CD4-positive, alpha-beta T cell (primary cell): ENCODE data around the gene ACTA1. TPM values are rescaled to one million over a fixed set of nuclear protein-coding genes. Genes with fewer than 3 reads are reported as not detected.
A peak's percentile ranks its signal among the peaks of the same experiment; 100 is the strongest.

ENCODE experiments used
- ATAC-seq: fragments of 200-7000 bp; cut with Tn5 transposase; one replicate; pipeline ENCODE4 v1.10.0; 2022; ENCODE audit warnings: mild to moderate bottlenecking; ENCODE audit not compliant: poor library complexity
- CTCF ChIA-PET: fragments of 350-600 bp; sonication (Branson Sonifier 250); formaldehyde crosslinking; loops from one replicate; lab custom pipeline; 2021; ENCODE audit warnings: antibody characterized with exemption, inconsistent platforms; lab: Charles Lee
- POLR2A ChIA-PET: fragments of 350-600 bp; sonication (Branson Sonifier 250); formaldehyde crosslinking; loops from one replicate; lab custom pipeline; 2021; ENCODE audit warnings: antibody characterized with exemption, inconsistent platforms; lab: Charles Lee
- DNase-seq, 14 experiments: peaks; one replicate each; pipeline ENCODE4 v3.0.0-alpha.2; 2013 to 2020; ENCODE audit warnings: mixed read lengths in 2 of 14
- H3K27ac ChIP-seq, 2 donors: one replicate each; pipeline versions ENCODE4 v1.5.1 to v1.7.0; 2013; ENCODE audit warnings: low read length in 2 of 2, low read depth in 1 of 2, mild to moderate bottlenecking in 1 of 2
- H3K27me3 ChIP-seq, 2 experiments: 1 replicate in 1 of 2; 2 replicates in 1 of 2; pipeline versions ENCODE4 v1.6.1 to v1.7.0; 2013; ENCODE audit warnings: low read length in 2 of 2, control low read depth in 1 of 2, mild to moderate bottlenecking in 1 of 2, moderate library complexity in 1 of 2; ENCODE audit not compliant: insufficient read depth in 2 of 2, control insufficient read depth in 1 of 2
- H3K36me3 ChIP-seq: one replicate; pipeline ENCODE4 v1.6.1; 2013; ENCODE audit warnings: low read length, control low read depth; ENCODE audit not compliant: insufficient read depth
- H3K4me1 ChIP-seq: one replicate; pipeline ENCODE4 v1.6.1; 2013; ENCODE audit warnings: low read length, control low read depth; ENCODE audit not compliant: insufficient read depth
- H3K4me3 ChIP-seq: one replicate; pipeline ENCODE4 v1.5.1; 2013; ENCODE audit warnings: mild to moderate bottlenecking, low read length, moderate library complexity
- H3K9me3 ChIP-seq, 2 experiments: 1 replicate in 1 of 2; 2 replicates in 1 of 2; pipeline versions ENCODE4 v1.6.1 to v1.7.0; 2013; ENCODE audit warnings: low read length in 2 of 2, mild to moderate bottlenecking in 2 of 2, control low read depth in 1 of 2, moderate library complexity in 1 of 2; ENCODE audit not compliant: control insufficient read depth in 1 of 2, insufficient read depth in 1 of 2
- H3K27ac Mint-ChIP-seq: one replicate; pipeline ENCODE4 v1.8.0; 2020; ENCODE audit warnings: mixed read lengths
- H3K27me3 Mint-ChIP-seq: one replicate; pipeline ENCODE4 v1.8.0; 2021; ENCODE audit warnings: mixed read lengths
- H3K36me3 Mint-ChIP-seq: one replicate; pipeline ENCODE4 v1.8.0; 2021; ENCODE audit warnings: low read depth, mixed read lengths
- H3K4me1 Mint-ChIP-seq: one replicate; pipeline ENCODE4 v1.8.0; 2021; ENCODE audit warnings: low read depth, mixed read lengths
- H3K4me3 Mint-ChIP-seq: one replicate; pipeline ENCODE4 v1.8.0; 2020; ENCODE audit warnings: mild to moderate bottlenecking, mixed read lengths
- H3K9me3 Mint-ChIP-seq: one replicate; pipeline ENCODE4 v1.8.0; 2020; ENCODE audit warnings: mixed read lengths
- intact Hi-C, 2 experiments: fragments of 100-400 bp; cut with DNase I in 1 of 2; cut with micrococcal nuclease in 1 of 2; formaldehyde crosslinking; loops; one replicate each; pipeline versions ENCODE4 v1.15.1 to v1.9.0; 2023 to 2025; cut with DNase I, micrococcal nuclease
- total RNA-seq, 174 experiments: library from RNA in 2 of 174; stranded (reverse) in 2 of 174; gene quantifications; one replicate each; pipeline ENCODE4 v1.2.3 and lab custom pipeline; 2021 to 2026
- TF ChIP-seq, protein P1 (sequence below): fragments of 200-600 bp; IDR thresholded peaks from one replicate; pipeline ENCODE4 v1.8.0; 2022; ENCODE audit warnings: antibody characterized with exemption, mild to moderate bottlenecking

The ACTA1 gene
- total RNA-seq, 2 experiments from 2014 or later: not detected

DNA sequence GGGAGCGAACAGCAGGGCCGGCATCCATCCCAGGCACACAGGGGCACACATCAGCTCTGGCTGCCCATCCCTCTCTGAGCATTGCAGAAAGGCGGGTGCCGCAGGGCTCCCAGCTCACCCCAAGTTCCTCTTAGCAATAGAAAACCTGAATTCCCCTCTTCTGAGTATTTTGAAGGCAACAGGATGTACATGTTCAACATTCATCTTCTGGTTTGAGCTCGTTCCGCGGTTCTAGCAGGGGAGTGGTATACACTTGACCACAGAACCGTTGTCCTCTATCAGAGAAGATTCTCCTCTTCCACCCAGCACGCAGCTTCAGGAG lies 23.6 kb downstream of the ACTA1 start:
- Histone ChIP-seq H3K27me3 (peaks cover 38 to 45% of the 10 kb centered on the region in 2 experiments), H3K4me1 (peaks cover 19% of the 10 kb centered on the region), H3K9me3 (peaks cover 0 to 14% of the 10 kb centered on the region in 2 experiments), H3K4me3 (no peak overlapping the region), H3K36me3 (no peaks in the 10 kb centered on the region), H3K27ac (no peak overlapping the region)
- ChIA-PET POLR2A (no interaction called here), CTCF (no interaction called here)
- ATAC-seq (no peak), DNase-seq (no peak)
- Mint-ChIP-seq H3K27me3 (peaks cover 74% of the 10 kb centered on the region), H3K27ac (no peak overlapping the region), H3K4me3 (peak overlapping the region; percentile 23), H3K9me3 (no peaks in the 10 kb centered on the region), H3K4me1 (peaks cover 11% of the 10 kb centered on the region), H3K36me3 (no peaks in the 10 kb centered on the region)
- intact Hi-C loops: no loop called here
- TF ChIP-seq, protein P1, sequence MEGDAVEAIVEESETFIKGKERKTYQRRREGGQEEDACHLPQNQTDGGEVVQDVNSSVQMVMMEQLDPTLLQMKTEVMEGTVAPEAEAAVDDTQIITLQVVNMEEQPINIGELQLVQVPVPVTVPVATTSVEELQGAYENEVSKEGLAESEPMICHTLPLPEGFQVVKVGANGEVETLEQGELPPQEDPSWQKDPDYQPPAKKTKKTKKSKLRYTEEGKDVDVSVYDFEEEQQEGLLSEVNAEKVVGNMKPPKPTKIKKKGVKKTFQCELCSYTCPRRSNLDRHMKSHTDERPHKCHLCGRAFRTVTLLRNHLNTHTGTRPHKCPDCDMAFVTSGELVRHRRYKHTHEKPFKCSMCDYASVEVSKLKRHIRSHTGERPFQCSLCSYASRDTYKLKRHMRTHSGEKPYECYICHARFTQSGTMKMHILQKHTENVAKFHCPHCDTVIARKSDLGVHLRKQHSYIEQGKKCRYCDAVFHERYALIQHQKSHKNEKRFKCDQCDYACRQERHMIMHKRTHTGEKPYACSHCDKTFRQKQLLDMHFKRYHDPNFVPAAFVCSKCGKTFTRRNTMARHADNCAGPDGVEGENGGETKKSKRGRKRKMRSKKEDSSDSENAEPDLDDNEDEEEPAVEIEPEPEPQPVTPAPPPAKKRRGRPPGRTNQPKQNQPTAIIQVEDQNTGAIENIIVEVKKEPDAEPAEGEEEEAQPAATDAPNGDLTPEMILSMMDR: no peak

DNA sequence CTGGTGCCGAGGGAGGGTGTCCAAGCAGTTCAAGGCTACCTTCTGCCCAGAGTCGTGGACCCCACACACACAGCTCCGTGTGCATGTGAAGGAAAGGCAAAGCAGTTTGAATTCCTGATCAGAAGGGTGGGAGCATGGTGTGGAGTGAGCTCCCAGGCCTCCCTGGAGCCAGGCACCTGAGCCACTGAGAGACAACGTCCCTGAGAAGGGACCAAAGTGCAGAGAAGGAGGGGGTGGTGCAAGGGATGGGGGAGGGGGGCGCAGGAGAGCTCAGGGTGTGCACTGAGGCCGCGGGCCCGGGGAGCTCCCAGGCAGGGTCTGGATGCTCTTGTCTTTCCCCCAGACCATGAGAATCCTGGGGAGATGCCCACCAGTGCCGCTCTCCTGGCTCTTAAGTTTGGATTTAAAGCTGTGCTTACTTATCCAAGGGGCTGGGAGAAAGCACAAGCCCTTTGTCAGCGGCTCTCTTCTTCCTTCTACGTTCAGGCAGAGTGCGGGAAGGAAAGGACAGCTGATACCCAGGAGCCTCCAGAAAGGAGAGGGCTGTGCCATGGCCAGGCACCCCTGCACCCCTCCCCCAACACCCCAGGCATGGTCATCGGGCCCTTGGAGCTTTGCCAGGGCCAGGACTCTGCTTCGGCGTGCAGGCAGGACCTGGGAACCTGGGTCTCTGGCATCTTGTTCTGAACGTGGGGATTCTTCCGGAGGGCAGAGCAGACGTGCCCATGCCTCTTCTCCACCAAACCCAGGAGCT lies 24.1 kb downstream of the ACTA1 start:
- ATAC-seq (no peak), DNase-seq (no peak)
- Mint-ChIP-seq H3K9me3 (no peaks in the 10 kb centered on the region), H3K36me3 (no peaks in the 10 kb centered on the region), H3K4me3 (peak overlapping the region; percentile 23), H3K4me1 (peaks cover 11% of the 10 kb centered on the region), H3K27me3 (peaks cover 78% of the 10 kb centered on the region), H3K27ac (no peak overlapping the region)
- TF ChIP-seq, protein P1: no peak
- ChIA-PET CTCF (interaction anchor here (0.6 kb wide), 1 partner anchor 22 kb away, joined by 3 read pairs; no protein-coding TSS in a partner anchor), POLR2A (no interaction called here)
- Histone ChIP-seq H3K27me3 (peaks cover 38 to 45% of the 10 kb centered on the region in 2 experiments), H3K36me3 (no peaks in the 10 kb centered on the region), H3K9me3 (peaks cover 0 to 14% of the 10 kb centered on the region in 2 experiments), H3K4me1 (peaks cover 19% of the 10 kb centered on the region), H3K27ac (no peak overlapping the region), H3K4me3 (no peak overlapping the region)
- intact Hi-C loops: no loop called here

DNA sequence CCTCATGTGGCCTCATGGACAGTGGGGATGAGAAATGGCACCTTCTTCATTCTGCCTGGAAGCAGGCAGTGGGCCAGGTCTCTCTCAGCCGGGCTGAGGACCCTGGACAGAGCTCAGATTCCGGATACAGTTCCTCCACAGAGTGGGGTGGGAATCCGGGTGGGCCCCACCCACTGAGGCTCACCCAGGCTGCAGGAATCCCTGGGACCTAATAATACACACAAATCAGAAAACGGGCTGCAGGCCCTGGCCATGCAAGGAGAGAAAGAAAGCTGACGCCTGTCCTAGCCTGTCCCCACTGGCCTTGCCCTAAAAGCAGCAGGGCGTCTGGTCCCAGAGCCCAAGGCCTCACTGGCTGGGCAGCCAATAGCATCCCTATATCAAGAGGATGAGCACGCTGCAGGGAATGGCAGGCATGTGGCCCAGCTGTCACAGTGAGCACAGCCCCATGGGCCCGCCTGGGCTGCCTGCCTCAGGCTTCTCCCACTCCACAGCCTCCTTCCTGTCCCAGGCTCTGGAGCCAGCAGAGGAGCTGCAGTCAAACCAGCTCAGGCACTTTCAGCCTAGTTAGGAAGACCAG lies 25.3 kb downstream of the ACTA1 start:
- H3K27ac ChIP-seq: no peak overlapping the region
- ATAC-seq: no peak
- H3K36me3 ChIP-seq: no peaks in the 10 kb centered on the region
- H3K4me3 ChIP-seq: no peak overlapping the region
- ChIA-PET POLR2A (interaction anchor here (1.6 kb wide), 1 partner anchor 66 kb away, joined by 4 read pairs; the partner anchor contains the start of gene CCSAP), CTCF (no interaction called here)
- Mint-ChIP-seq H3K4me3 (no peak overlapping the region), H3K27me3 (peaks cover 80% of the 10 kb centered on the region), H3K27ac (no peak overlapping the region), H3K4me1 (peaks cover 11% of the 10 kb centered on the region), H3K36me3 (no peaks in the 10 kb centered on the region), H3K9me3 (no peaks in the 10 kb centered on the region)
- H3K4me1 ChIP-seq: peaks cover 19% of the 10 kb centered on the region
- peaks cover 0 to 14% of the 10 kb centered on the region in 2 experiments for H3K9me3 ChIP-seq
- intact Hi-C loops: no loop called here
- peaks cover 38 to 49% of the 10 kb centered on the region in 2 experiments for H3K27me3 ChIP-seq
- TF ChIP-seq, protein P1: no peak
- no peak for DNase-seq
